ENCODE measurements around the gene VAMP5.

Gene VAMP5

GRCh38 chr2:85596026-85596333 lies 11.7 kb downstream of the VAMP5 start:
- H3K4me3 ChIP-seq (ENCODE audit: control insufficient read depth, low read depth, low read length): peak overlapping the region; percentile 73
- no peak for DNase-seq (ENCODE audit: low read depth)
- TF ChIP-seq CTCF (IDR thresholded peaks at IDR 0.05; ENCODE audit: control insufficient read depth, insufficient read depth, low read depth, low read length, missing control alignments): no peak

GRCh38 chr2:85596486-85597143 lies 12.4 kb downstream of the VAMP5 start:
- H3K4me3 ChIP-seq (ENCODE audit: control insufficient read depth, low read depth, low read length): peak overlapping the region; percentile 73
- no peak for DNase-seq (ENCODE audit: low read depth)
- no peak for TF ChIP-seq CTCF (IDR thresholded peaks at IDR 0.05; ENCODE audit: control insufficient read depth, insufficient read depth, low read depth, low read length, missing control alignments)

GRCh38 chr2:85597241-85597640 lies 13.0 kb downstream of the VAMP5 start:
- DNase-seq (ENCODE audit: low read depth): no peak
- H3K4me3 ChIP-seq (ENCODE audit: control insufficient read depth, low read depth, low read length): no peak overlapping the region
- no peak for TF ChIP-seq CTCF (IDR thresholded peaks at IDR 0.05; ENCODE audit: control insufficient read depth, insufficient read depth, low read depth, low read length, missing control alignments)

- no peak for TF ChIP-seq CTCF (IDR thresholded peaks at IDR 0.05; ENCODE audit: control insufficient read depth, insufficient read depth, low read depth, low read length, missing control alignments)
- no peak overlapping the region for H3K4me3 ChIP-seq (ENCODE audit: control insufficient read depth, low read depth, low read length)
These were observed 14.5 kb downstream of the VAMP5 start for GRCh38 chr2:85598594-85599340.

GRCh38 chr2:85599468-85600234 lies 15.4 kb downstream of the VAMP5 start:
- TF ChIP-seq CTCF (IDR thresholded peaks at IDR 0.05; ENCODE audit: control insufficient read depth, insufficient read depth, low read depth, low read length, missing control alignments): no peak
- no peak for DNase-seq (ENCODE audit: low read depth)
- no peak overlapping the region for H3K4me3 ChIP-seq (ENCODE audit: control insufficient read depth, low read depth, low read length)

More at GRCh38 chr2:85598594-85599340, 14.5 kb downstream of the VAMP5 start:
- no peak for DNase-seq (ENCODE audit: low read depth)

- TF ChIP-seq CTCF (IDR thresholded peaks at IDR 0.05; ENCODE audit: control insufficient read depth, insufficient read depth, low read depth, low read length, missing control alignments): no peak
- no peak overlapping the region for H3K4me3 ChIP-seq (ENCODE audit: control insufficient read depth, low read depth, low read length)
- no peak for DNase-seq (ENCODE audit: low read depth)
These were observed 16.0 kb downstream of the VAMP5 start for GRCh38 chr2:85600235-85600575.

Data from AG09309 (cell line).